ENCODE data around the gene MYO1F. TPM values are rescaled to one million over a fixed set of nuclear protein-coding genes. Genes with fewer than 3 reads are reported as not detected.

MYO1F gene
- total RNA-seq, 1 donor from 2014 or later = 37.9 TPM

DNA sequence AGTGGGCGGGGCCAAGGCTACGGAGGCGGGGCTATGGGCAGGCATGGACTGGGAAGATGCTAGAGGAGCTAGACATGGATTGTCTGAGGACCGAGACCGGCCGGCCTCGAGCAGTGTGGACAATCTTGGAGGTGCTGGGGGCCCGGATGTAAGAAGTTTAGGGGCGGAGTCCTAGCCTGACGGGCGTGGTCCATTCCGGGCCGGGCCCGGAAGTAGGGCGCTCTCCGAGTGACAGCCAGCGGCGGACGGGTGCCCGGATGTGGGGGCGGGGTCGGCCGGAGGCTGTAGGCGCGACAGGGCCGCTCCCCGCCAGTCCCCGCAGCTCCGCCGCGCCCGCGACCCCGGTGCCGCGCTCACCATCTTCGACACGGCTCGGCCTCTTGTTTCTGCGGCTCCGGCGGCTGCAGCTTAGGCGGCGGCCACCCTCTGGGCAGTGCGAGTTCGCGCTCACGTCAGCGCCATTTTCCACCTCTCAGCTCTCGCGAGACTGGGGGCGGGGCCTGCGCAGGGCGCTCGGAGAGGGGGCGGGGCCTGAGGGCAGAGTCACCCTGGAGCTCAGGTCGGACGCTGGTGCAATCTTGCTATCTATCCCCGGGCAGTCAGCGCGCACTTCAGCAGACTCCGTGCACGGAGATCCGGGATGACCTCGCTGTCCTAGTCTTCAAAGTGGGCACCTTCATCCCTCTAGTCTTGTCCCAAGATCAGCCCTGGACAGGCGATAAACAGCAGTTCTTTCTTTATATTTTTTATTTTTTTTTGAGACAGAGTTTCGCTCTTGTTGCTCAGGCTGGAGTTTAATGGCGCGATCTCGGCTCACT lies 63.3 kb downstream of the MYO1F start, which contains the start of gene ZNF414:
TSS of gene ZNF414 (minus strand) at position 481 of the 818 bp plus-strand sequence. CDS start at position 360, 121 bp downstream.
- DNase-seq = peak; percentile 98
- Mint-ChIP-seq H3K36me3 (ENCODE audit: low read depth) (peaks cover 11% of the 10 kb centered on the region), H3K4me3 (peak within 1 kb of the TSS; percentile 94), H3K27me3 (no peaks in the 10 kb centered on the region), H3K27ac (peak within 1 kb of the TSS; percentile 100), H3K9me3 (no peaks in the 10 kb centered on the region), H3K4me1 (peaks cover 38% of the 10 kb centered on the region)
- intact Hi-C loops (cut with micrococcal nuclease) = loop anchor here (1.0 to 2.0 kb wide), 4 partner anchors 55 to 124 kb away; partner anchors contain the start of genes HNRNPM, MARCHF2 and RAB11B

DNA sequence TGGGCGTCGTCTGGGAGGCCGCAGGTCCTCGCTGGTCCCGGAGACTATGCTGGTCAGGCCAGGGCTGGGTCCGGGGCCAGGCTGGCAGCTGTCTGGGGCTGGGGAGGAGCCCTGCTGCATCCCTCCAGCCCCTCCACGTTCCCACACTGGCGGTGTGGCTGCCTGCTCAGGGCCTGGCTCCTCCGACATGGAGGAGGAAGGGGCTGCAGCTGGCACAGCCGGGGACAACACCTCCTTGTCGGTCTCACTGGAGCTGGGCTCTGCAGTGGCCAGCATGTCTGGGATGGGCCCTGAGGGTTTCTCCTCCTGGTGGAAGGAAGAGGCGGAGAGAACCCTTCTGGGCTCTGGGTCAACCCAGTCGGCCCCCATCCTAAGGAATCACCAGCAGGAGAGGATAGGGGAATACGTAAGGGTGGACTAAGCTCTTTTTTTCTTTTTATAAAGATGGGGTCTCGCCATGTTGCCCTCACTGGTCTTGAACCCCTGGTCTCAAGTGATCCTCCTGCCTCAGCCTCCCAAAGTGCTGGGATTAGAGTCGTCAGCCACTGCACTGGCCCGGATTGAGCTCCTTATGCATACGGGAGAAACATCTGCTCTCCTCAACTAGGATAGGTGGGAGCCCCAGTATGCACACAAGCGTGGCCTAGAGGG lies 64.1 kb downstream of the MYO1F start:
- peaks cover 32% of the 10 kb centered on the region for H3K4me1 Mint-ChIP-seq
- no peaks in the 10 kb centered on the region for H3K27me3 Mint-ChIP-seq
- intact Hi-C loops (cut with micrococcal nuclease) = loop anchor here (1.0 kb wide), 1 partner anchor 100 kb away; the partner anchor contains the start of gene MARCHF2

DNA sequence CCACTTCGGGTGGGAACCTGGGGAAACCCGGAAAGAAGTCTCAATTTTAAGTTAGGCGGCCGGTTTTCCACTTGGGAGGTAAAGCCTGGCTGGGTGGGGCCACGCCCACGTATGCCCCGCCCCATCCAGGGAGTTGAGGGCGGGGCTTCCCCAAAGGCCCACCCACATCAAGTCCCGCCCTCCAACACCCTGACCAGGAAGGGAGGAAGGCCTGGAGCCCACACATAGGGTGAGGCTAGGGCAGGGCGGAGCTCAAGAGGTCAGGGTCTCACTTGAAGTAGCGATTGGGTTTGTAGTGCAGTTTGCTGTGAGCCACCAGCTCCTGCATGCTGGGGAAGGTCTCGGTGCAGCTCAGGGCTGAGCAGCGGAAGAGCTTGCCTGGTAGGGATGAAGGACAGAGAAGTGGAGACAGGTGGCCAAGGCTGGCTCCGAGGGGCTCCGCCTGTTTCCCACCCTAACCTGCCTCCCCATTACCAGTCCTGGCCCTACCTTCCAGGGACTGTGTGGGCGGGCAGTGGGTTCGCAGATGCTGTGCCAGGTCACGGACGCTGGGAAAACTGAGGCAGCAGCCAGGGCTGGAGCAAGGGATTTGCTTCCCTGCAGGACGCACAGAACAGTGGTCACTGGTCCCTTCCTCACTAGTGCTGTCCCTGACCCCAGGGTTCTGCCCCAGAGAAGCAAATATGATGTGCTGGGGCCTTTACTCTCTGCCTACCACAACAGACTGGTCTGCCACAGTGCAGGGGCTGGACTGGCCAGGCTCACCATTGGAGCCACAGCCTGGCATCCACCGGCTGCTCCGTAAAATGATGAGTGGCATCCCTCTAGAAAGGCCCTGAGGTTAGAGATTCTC lies 64.9 kb downstream of the MYO1F start:
- H3K4me1 Mint-ChIP-seq = peaks cover 24% of the 10 kb centered on the region
- peaks cover 14% of the 10 kb centered on the region for H3K36me3 Mint-ChIP-seq (ENCODE audit: low read depth)
- H3K27ac Mint-ChIP-seq = peak overlapping the region; percentile 53
- intact Hi-C loops (cut with micrococcal nuclease) = no loop called here
- H3K4me3 Mint-ChIP-seq = peak overlapping the region; percentile 72
- no peaks in the 10 kb centered on the region for H3K27me3 Mint-ChIP-seq
- peak; percentile 78 for DNase-seq
- no peaks in the 10 kb centered on the region for H3K9me3 Mint-ChIP-seq

More for the DNA sequence above, 64.1 kb downstream of the MYO1F start:
- Mint-ChIP-seq H3K36me3 (ENCODE audit: low read depth) (peaks cover 11% of the 10 kb centered on the region), H3K9me3 (no peaks in the 10 kb centered on the region), H3K4me3 (peak overlapping the region; percentile 94), H3K27ac (peak overlapping the region; percentile 100)
- no peak for DNase-seq

DNA sequence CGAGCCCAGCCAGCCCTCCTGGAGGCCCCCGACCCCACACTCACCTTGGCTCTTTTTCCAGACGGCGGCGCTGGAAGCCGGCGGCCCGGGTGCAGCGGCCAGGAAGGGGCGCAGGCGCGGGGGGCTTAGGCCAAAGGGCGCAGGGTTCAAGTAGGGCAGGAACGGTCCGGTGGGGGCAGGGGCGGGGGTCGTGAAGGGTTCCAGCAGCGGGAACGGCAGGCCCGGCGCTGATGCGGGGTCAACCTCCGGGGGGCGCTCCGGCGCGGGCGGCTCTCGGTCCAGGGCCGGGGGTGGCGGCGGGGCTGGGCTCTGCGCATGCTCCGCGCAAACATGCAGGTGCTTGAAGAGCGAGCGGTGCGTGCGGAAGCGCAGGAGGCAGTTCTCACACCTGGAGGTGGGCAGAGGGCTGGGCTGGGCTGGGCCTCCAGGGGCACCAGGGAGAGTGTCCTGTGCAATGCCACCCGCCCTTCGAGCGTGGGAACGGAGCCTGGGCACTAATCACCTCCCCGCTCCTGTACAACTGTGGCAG lies 65.6 kb downstream of the MYO1F start:
- Mint-ChIP-seq H3K9me3 (no peaks in the 10 kb centered on the region), H3K27ac (no peak overlapping the region), H3K4me3 (no peak overlapping the region), H3K4me1 (peaks cover 24% of the 10 kb centered on the region), H3K36me3 (ENCODE audit: low read depth) (peaks cover 14% of the 10 kb centered on the region), H3K27me3 (no peaks in the 10 kb centered on the region)
- intact Hi-C loops (cut with micrococcal nuclease) = no loop called here
- DNase-seq = no peak

DNA sequence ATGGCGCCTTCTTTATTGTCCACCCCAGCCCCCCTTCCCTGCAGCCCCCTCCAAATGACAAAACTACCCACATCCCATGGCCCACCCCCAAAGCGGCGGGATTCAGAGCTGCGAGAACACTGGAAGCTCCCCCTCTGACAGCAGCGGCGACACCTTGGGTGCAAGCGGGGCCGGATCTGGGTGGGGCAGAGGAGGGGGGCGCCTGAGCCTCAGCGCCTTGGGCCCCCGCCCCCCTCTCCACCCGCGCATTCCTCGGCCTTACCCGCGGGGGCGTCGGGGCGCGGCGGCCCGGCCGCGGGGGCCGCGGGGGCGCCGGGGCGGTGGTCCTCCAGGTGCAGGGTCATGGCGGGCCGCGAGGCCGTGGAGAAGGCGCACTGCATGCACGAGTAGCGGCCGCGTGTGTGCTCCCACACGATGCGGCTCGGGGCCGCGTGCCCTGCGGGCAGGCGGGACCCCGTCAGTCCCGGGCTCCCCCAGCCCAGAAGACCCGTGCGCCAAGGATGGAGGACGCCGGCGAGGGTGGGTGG lies 66.6 kb downstream of the MYO1F start:
- Mint-ChIP-seq H3K27me3 (no peaks in the 10 kb centered on the region), H3K27ac (no peak overlapping the region), H3K4me3 (no peak overlapping the region), H3K36me3 (ENCODE audit: low read depth) (peaks cover 14% of the 10 kb centered on the region), H3K4me1 (peaks cover 25% of the 10 kb centered on the region), H3K9me3 (no peaks in the 10 kb centered on the region)
- intact Hi-C loops (cut with micrococcal nuclease) = no loop called here
- no peak for DNase-seq

DNA sequence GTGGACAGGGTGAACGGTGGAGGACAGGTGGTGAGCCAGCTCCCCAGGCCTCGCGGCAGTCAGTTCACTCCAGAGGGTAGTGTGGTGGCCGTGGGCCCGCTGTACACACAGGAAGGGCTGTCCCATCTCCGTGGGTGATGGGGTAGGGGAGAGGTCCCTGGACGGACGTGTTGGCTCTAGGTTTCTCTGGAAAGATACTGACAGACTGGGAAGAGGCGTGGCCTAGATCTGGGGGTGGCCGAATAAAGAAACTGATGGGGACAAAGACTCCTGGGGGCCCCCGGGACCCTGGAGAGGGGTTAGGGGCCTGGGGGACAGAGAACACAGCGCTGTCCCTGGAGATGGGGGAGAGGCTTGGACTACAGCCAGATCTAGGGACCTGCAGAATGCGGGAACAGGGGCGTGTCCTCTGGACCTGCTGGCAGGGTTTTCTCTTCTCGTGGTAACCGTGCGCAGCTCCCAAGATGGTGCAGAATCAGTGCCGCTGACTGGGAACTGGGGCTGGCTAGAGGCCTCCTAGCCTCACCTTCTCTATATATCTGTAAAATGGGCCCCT lies 70.8 kb downstream of the MYO1F start:
- DNase-seq = no peak
- H3K4me3 Mint-ChIP-seq = peak overlapping the region; percentile 93
- peak overlapping the region; percentile 50 for H3K27ac Mint-ChIP-seq
- no peaks in the 10 kb centered on the region for H3K9me3 Mint-ChIP-seq
- H3K27me3 Mint-ChIP-seq = no peaks in the 10 kb centered on the region
- intact Hi-C loops (cut with micrococcal nuclease) = loop anchor here (5.0 kb wide), 1 partner anchor 154 kb away; no protein-coding TSS in a partner anchor
- H3K36me3 Mint-ChIP-seq (ENCODE audit: low read depth) = peaks cover 4% of the 10 kb centered on the region
- H3K4me1 Mint-ChIP-seq = peaks cover 12% of the 10 kb centered on the region

DNA sequence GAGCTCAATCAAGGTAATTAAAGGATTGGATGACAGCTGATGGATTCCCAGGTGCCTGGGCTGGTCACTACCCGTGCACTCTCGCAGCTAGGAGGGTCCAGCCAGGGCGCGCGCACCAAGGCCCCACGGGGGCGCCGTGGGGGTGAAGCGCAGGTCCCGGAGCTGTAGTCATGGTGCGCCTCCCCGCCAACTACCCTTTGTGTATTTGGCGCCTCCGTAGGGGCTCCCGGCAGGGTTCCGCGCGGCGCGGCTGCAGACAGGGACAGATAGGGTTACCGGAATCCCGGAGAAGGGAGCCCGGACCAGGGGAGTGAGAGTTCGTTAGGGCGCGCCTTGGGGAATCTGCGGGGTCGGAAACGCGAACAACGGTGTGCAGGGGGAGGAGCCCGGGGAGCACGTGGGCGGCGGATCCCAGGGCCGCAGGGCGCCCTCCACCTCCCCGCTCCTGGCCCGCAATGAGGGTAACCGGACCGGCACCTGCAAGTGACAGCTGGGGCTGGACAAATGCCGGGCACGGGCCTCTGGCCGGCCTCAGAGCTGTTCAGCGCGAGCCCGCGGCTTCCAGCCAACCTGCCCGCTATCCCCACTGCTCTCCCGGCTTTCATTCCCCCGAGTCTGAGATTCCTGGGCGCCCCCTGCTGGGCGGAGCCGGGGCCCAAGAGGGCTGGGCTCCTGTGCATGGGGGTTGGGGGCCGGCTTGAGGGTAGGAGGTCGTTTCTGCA lies 71.4 kb downstream of the MYO1F start:
- Mint-ChIP-seq H3K27me3 (no peaks in the 10 kb centered on the region), H3K36me3 (ENCODE audit: low read depth) (peaks cover 4% of the 10 kb centered on the region), H3K9me3 (no peaks in the 10 kb centered on the region), H3K4me3 (peak overlapping the region; percentile 93), H3K27ac (peak overlapping the region; percentile 83), H3K4me1 (peaks cover 12% of the 10 kb centered on the region)
- peak; percentile 91 for DNase-seq
- intact Hi-C loops (cut with micrococcal nuclease) = loop anchor here (5.0 kb wide), 1 partner anchor 154 kb away; no protein-coding TSS in a partner anchor

DNA sequence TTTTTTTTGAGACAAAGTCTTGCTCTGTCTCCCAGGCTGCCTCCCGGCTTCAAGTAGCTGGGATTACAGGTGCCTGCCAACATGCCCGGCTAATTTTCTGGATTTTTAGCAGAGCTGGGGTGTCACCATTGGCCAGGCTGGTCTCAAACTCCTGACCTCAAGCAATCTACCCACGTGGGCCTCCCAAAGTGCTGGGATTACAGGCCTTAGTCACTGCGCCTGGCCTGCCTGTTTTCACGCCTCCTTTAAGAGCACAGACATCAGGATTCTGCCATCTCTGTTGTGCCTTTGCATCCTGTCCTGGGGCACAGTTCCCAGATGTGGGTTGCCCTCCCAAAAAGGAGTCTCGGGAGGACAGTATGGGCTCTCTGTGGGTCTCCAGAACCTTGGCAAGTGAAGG lies 72.3 kb downstream of the MYO1F start:
- H3K36me3 Mint-ChIP-seq (ENCODE audit: low read depth) = peaks cover 3% of the 10 kb centered on the region
- H3K9me3 Mint-ChIP-seq = no peaks in the 10 kb centered on the region
- intact Hi-C loops (cut with micrococcal nuclease) = loop anchor here (5.0 kb wide), 1 partner anchor 153 kb away; no protein-coding TSS in a partner anchor

DNA sequence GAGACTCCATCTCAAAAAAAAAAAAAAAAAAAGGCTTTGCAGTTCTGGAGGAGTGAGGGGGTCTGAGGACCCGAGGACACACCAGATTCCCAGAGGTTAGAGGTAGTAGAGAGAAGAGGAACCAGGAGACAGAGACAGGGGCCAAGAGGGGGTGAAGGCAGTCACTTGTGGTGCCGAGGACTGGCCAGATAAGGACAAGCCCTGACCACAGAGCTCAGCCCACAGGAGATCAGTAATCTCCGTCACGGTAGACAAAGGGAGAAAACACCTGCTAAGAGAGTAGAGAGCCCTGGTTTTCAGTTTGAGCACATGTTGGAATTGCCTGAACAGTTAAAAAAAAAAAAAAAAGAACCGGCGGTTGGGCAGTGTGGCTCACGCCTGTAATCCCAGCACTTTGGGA lies 73.1 kb downstream of the MYO1F start:
- Mint-ChIP-seq H3K27me3 (no peaks in the 10 kb centered on the region), H3K36me3 (ENCODE audit: low read depth) (peaks cover 3% of the 10 kb centered on the region), H3K27ac (no peak overlapping the region), H3K9me3 (no peaks in the 10 kb centered on the region), H3K4me1 (peaks cover 19% of the 10 kb centered on the region), H3K4me3 (peak overlapping the region; percentile 49)
- DNase-seq = no peak
- intact Hi-C loops (cut with micrococcal nuclease) = no loop called here

More for the DNA sequence above, 72.3 kb downstream of the MYO1F start:
- H3K4me3 Mint-ChIP-seq = peak overlapping the region; percentile 70
- no peaks in the 10 kb centered on the region for H3K27me3 Mint-ChIP-seq
- DNase-seq = no peak
- peaks cover 19% of the 10 kb centered on the region for H3K4me1 Mint-ChIP-seq
- H3K27ac Mint-ChIP-seq = no peak overlapping the region

DNA sequence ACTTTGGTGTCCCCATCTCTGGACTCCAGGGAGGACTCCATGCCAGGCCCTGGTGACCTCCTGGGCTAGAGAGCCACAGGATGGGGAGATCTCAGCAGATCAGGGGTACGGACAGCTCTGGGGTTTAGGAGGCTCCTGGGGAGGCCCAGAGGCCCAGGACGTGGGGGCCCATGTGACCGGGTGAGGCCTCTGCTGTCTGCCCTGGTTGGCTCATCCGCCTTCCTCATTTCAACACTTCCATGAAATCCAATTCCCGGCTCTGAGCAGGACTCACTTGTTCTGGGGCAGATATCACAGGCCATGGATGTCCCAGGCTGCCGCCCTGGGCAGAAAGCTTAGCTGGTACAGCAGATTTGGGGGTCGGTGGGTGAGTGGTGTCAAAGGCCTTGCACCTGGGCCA lies 73.7 kb downstream of the MYO1F start:
- no peak for DNase-seq
- Mint-ChIP-seq H3K36me3 (ENCODE audit: low read depth) (peaks cover 3% of the 10 kb centered on the region), H3K9me3 (no peaks in the 10 kb centered on the region), H3K27ac (no peak overlapping the region), H3K4me1 (peaks cover 19% of the 10 kb centered on the region), H3K4me3 (no peak overlapping the region), H3K27me3 (no peaks in the 10 kb centered on the region)
- intact Hi-C loops (cut with micrococcal nuclease) = no loop called here

DNA sequence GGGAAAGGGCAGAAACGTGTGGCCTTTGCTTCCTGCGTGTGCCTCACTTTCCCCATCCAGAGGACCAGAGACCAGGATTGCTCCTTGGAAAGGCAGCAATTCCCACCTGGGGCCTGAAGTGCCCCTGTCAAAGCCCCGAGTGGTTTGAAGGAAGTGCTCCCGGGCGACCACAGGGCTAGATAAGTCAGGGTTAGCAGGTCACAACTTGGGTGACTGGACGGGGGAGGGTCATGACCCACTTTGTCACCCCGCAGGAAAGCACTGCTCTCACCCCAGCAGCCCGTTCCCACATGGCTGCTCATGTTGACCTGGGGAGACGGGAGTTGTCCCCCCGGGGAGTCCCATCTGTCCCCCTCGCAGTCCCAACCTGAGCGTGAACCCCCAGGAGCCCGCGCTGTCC lies 75.3 kb downstream of the MYO1F start:
- no peak overlapping the region for H3K4me3 Mint-ChIP-seq
- no peak overlapping the region for H3K27ac Mint-ChIP-seq
- H3K9me3 Mint-ChIP-seq = no peaks in the 10 kb centered on the region
- intact Hi-C loops (cut with micrococcal nuclease) = no loop called here
- H3K27me3 Mint-ChIP-seq = no peaks in the 10 kb centered on the region
- peaks cover 19% of the 10 kb centered on the region for H3K4me1 Mint-ChIP-seq
- no peak for DNase-seq
- no peaks in the 10 kb centered on the region for H3K36me3 Mint-ChIP-seq (ENCODE audit: low read depth)

DNA sequence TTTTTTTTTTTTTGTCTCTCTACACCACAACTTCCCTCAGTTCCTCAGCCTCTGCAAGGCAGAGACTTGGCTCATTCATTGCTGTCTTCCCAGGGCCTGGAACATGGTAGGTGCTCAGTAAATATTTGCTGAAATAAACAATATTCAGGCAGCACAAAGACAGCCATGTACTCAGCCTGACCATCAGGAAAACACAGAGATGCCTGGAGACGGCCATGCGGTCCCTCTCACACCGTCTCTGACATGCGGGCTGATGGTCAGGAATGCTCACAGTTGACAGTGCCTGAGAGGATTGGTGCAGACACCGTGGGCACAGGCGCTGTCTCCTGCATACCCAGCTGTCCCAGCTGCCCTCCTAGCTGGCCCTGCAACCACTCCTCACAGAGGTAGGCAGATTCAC lies 75.7 kb downstream of the MYO1F start:
- Mint-ChIP-seq H3K4me1 (peaks cover 19% of the 10 kb centered on the region), H3K9me3 (no peaks in the 10 kb centered on the region), H3K27me3 (no peaks in the 10 kb centered on the region), H3K4me3 (no peak overlapping the region), H3K36me3 (ENCODE audit: low read depth) (no peaks in the 10 kb centered on the region), H3K27ac (no peak overlapping the region)
- intact Hi-C loops (cut with micrococcal nuclease) = no loop called here
- DNase-seq = no peak

Measured in activated CD4-positive, alpha-beta T cell treated with anti-CD3 and anti-CD28 coated beads, Interleukin-2, amount 10 ng/mL, durations not matched to agents 24 days and 14 days (primary cell).